Fibroblast of the aortic adventitia (primary cell): Measurements from ENCODE around the gene BUD31. TPM values are rescaled to one million over a fixed set of nuclear protein-coding genes. Genes with fewer than 3 reads are reported as not detected.

Experiments
- DNase-seq: peaks from one replicate; pipeline ENCODE4 v3.0.0-alpha.2; 2010; ENCODE audit warnings: low read depth
- H3K4me3 ChIP-seq: 2 replicates; pipeline ENCODE4 v1.5.1; 2011; ENCODE audit warnings: low read depth, mild to moderate bottlenecking, control low read depth, low read length, moderate library complexity
- CTCF ChIP-seq: IDR thresholded peaks from 2 replicates; pipeline ENCODE4 v1.5.1; 2011; ENCODE audit warnings: mild to moderate bottlenecking, low read length, control low read depth, inconsistent platforms; ENCODE audit not compliant: insufficient read depth
- total RNA-seq: library from RNA; depleted of rRNA; stranded (reverse); fragments of >200 nt; gene quantifications from 2 replicates; pipeline ENCODE4 v1.2.3, GENCODE V29; 2012; ENCODE audit warnings: low replicate concordance

The BUD31 gene
- total RNA-seq, 1 donor: 137 TPM

DNA sequence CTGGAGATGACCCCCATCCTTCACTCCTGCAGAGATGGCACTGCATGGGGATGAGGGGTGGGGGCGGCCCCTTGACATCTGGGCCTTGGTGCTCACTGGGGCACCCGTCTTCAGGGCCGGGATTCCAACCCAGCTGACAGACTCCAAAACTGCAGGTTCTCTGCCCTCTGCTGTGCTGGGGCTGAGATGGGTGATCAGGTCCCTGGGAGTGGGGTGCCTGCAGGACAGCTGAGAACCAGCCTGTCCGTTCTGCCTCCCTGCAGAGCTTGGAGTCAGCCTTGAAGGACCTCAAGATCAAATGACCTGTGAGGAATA, 14.6 kb upstream of the BUD31 start:
- no peak overlapping the region for H3K4me3 ChIP-seq
- DNase-seq: no peak
- TF ChIP-seq CTCF: no peak

DNA sequence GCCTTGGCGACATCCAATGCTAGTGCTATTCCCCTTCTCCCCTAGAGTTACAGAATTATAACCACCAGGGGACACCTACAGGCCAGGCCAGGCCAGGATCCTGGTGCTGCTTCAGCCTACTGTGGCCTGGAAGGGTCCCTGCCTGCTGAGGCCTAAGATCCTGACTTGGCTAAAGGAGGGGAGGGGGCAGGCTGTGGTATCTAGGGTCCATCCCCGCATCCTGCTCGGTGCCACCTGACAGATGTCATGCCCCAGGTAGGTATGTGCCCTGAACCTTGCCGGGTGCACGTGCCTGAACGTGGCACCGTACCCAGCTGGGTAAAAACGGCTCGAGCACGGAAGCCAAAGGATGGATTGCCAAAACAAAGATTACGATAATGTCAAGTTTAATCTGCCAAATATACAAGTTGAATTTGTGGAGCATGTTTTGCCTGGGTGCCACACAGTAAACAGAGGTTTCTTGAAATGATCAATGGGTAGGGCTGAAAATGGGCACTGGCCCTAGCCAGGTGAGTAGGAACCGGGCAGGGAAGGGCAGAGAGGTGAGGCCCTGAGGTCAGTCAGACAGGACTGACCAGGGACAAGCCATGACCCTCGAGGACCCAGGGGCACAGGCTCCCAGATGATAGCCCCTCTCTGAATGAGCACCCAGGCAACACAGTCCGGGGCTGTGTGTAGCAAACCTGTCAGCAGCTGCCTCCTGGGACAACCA, 13.0 kb upstream of the BUD31 start:
- H3K4me3 ChIP-seq: no peak overlapping the region
- DNase-seq: no peak
- TF ChIP-seq CTCF: no peak

DNA sequence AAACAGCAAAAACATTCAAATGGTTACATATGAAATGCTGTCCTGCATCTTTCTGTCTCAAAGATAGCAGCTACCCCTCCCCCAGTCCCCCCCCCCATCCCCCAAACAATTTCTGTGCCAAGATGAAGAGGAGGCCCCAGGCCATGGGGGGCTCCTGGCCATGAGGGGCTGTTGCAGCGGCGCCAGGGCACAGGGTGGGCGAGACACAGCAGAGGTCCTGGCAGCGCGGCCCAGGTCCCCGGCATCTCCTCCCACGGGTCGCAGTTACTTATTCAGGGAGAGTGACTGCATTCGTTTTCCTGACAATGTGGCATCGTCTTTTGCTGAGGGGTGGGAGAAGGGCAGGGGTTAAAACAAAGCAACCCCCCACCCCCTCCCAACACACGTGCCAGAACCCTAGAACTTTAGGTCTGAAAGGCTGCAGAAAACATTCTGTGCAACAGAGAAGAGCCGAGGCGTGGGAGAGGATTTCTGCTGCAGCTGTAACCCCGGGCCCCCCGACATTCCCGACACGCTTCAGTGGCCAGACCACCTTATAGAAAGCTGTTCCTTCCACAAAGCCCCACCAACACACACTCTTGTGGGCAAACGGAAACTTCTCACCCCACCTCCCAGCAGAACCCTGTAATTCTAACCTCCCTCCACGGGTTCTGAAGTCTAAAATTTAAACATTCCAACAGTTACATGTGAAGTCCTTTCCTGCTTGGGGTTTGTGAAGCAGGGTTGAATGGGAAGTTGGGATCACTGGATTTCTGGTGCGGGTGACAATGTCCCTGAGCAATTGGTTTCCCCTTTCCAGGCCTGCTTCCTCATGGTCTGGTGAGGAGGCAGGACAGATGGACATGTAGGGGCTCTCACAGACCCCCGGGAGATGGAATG, 12.1 kb upstream of the BUD31 start:
- H3K4me3 ChIP-seq: no peak overlapping the region
- DNase-seq: no peak
- TF ChIP-seq CTCF: no peak

DNA sequence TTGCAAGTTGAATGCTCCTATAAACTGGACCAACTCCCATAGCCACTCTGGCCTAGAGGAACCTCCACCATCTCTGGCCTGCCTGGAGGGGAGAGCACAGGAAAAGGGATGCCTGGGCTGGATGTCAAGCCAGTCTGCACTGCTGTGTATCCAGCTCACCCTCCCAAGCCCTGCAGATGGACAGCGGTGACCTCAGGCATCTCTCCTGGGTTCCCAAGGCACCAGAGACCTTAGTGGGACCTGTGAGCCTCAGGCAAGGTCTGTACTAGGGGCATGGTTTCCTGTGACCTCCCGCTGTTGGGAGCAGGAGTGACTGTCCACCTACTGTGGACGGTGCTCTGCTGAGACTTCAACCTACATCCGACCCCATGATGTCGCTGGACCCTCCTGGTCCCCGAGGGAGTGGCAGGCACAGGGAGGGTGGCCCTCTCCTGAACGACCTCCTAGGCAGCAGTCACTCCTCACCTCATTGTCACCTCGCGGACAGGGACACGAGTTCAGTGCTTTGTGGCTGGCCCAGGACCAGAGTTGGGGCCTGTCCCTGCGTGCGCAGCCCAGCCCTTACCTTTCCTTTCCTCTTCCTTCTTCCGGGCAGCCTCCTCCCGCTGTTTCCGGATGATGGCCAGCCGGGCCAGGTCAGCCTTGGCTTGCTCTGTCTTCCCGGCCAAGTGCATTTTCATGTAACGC, 11.3 kb upstream of the BUD31 start:
- no peak overlapping the region for H3K4me3 ChIP-seq
- no peak for DNase-seq
- no peak for TF ChIP-seq CTCF

- no peak overlapping the region for H3K4me3 ChIP-seq
- no peak for DNase-seq
- TF ChIP-seq CTCF: no peak
These were observed 9.8 kb upstream of the BUD31 start for GRCh38 chr7:99398891-99399445.

DNA sequence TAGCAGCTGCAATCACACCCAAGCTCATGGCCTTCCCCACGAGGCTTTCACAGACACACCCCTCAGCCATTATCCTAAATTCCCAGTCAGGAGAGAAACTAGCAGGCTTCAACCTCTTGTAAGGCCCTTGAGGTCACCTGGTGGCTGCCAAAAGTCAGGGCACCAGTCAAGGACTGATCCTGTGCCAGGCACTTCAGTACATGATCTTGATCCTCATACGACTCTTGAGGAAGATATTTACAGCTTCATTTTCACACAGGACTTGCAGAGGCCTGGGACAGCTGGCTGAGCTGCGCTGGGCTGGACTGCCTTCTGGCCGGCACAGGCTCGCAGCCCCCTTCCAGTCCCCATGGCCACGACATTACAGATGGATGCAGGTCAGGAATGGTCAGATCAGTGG, 9.2 kb upstream of the BUD31 start:
- DNase-seq: no peak
- no peak for TF ChIP-seq CTCF
- H3K4me3 ChIP-seq: no peak overlapping the region
